Fibroblast of upper back skin (primary cell): Measurements from ENCODE around the gene OMP.

ENCODE experiments used
- DNase-seq: peaks from one replicate; pipeline ENCODE4 v3.0.0-alpha.2; 2013

Gene OMP

DNA sequence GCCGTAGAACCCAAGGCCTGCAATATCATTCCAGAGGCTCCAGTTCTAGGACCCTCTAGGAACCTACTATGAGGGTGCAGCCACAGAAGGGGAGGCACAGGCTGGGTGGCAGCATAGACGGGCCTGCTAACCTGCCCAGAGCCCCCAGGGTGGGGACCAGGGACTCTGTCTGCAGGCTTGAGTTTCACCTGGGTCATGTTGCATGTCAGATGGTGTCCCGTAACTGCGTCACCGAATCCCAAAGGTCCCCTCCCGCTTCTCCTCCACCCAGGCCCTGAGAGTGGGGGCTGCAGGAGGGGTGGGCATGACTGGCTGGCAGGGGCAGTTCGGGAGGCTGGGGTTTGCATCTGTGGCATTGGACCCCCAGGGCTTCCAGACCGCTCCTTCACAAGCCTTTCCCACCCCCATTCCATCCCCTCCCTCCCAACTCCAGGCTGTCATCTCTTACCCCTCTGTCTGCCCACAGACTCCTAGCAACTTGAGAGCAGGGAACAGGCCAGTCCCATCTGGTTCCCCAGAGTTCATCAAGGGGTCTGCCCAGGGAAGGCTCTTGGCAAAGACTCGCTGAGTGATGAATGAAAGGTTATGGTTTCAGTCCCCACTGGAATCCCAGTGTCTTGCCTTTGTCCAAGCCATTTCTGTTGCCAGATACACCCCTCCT is 41.7 kb downstream of the OMP start:
- DNase-seq = no peak

DNA sequence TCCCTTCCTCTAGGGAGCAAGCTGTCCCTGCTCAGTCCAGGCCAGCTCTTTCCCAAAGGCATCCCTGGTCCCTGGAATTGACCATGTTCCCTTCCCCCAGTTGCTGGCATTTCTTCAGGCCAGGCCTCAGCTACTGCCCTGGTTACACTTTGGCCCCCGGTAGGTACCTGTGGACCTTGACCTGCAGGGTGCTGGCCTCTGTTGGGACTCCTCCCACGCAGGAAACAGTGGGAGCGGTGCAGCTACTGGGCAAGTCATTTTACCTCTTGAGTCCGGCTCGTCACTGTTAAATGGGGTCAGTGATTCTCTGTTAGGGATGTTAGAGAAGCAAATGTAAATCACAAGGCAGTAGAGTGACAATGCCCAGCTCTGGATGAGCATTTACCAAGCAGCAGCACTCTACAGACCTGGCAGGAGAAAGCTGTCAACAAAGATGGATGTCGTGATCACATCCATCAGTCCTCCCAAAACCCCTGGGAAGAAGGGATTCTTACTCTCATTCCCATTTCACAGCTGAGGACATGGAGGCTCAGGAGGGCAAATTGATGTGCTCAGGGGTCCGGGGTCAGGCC is 42.3 kb downstream of the OMP start:
- no peak for DNase-seq

DNA sequence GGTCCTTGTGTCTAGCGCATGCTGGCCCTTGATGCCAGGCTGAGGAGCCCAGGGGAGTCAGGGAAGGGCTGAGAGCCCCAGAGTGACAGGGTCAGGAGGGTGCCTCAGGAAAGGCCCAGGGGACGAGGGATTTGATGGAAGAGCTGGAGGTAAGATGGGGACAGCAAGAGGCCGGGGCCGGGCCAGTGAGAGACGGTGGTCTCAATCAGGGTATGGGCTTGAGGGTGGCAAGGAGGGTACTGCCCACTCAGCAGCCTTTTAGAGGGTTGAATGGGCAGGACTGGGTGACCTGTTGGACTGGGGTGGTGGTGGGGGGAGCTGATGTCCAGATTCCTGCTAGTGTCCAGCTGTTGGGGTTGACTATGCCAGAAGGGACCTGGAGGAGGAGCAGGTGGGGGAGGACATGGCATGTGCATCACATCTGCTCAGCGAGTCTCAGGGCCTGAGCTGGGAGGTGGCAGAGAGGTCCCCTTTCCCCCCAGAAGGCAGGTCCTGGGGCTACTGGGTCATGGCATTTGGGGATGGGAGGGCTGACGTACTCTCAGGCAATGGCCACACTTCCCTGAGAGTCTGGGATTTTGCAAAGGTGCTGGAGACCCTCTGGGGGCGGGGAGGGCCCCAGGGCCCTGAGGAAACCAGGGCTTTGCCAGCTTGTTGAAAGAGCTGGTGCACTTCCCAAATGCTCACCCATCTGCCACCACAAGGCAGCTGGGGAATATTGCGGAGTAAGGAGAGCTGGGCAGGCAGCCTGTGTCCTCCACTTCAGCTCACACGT is 43.8 kb downstream of the OMP start:
- no peak for DNase-seq

DNA sequence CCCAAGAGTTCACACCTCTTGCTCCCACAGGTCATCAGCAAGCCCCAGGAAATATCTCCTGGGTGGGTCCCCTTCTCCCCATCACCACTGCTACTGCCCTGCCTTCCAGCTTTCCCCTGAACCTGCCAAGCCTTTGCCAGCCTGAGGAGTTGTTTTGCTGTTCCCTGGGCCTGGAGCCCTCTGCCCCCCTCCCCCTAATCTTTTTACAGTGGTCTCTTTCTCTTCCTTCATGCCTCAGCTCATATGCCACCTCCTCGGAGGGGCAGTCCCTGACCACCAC is 44.3 kb downstream of the OMP start:
- DNase-seq = no peak

DNA sequence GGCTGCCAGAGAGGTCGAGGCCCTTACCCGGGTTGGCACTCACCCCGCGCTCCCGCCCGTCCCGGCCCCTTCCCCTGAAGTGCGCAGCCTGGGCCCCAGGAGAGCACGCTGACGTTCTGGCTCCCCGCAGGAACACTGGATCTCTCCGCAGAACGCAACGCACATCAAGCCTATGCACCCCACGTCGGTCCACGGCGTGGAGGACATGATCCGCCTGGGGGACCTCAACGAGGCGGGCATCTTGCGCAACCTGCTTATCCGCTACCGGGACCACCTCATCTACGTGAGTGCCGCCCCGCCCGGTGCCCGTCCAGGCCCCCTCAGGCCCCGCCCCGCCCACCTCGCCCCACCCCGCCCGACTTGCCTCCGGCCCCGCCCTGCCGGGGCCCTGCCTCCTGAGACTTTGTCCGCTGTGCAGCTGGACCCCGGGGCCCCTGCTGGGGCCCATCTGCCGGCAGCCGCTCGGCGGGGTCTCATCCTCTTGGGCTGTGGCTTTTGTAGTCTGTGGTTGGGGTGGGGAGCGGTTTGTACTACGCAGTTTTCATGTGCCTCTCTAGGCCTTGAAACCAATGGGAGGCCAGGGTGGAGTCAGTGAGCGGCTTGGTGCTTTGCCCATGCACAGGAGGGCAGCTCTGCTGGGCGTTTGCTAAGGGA is 45.2 kb downstream of the OMP start:
- no peak for DNase-seq

DNA sequence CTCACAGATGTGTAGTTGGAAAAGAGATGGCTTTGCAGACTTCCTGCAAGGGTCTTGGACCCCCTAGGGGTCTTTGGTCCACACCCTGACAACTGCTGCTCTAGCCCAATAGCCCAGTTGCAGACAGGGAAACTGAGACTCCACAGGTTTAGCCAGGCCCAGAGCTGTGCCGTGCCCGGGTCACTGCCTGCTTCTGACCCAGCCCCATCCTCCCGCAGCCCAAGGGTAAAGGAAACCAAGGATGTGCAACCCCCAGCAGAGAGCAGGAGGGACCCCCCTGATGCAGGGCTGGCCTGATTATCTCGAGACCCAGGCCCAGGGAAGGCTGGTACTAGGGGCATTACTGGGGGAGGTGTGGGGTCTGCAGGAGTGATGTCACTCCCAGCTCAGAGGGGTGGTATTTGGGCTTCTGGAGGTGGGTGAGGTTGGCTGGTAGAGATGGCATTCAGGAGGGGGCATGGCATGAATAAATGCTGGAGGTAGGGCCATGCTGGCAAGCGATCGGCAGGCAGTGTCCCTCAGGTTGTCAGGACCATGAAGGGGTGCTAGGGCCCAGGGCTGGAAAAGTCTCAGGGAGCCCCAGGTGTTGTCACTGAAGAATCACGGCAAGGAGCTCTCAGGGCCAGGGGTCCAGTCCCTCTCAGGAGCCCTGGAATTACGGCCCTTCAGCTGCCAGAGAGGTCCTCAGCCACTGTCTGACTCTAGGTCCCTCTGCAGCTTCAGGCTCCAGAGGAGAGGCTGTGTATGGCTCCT is 46.5 kb downstream of the OMP start:
- DNase-seq = no peak

DNA sequence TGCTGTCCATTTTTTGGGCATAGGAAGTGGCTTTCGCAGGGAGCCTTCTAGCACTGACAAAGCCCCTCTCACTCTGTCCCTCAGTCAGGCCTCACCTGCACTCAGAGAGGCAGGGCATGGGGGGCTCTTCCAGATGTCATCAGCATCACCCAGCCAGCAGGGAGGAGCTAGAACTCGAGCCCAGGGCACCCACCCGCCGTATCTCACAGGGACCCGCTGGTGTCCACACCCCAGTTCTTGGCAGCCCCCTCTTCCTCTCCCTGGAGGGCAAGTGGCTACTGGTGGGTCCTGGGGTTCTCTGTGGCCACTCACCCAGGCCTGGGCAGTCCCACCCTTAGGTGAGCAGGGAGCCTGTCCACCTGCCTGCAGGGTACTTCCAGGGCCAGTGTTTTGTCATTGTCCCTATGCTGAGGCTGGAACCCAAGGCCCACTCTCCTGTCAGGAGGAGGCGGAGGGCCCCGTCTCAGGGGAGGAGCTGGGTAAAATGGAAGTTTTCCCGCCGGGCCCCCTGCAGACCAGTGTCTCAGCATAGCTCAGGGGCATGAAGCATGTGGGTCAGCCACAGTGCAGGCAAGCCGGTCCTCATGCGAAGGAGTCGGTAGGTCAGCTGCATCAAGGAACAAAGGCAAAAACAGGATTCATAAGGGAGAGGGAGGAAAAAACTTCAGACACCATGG is 47.2 kb downstream of the OMP start:
- DNase-seq = no peak

DNA sequence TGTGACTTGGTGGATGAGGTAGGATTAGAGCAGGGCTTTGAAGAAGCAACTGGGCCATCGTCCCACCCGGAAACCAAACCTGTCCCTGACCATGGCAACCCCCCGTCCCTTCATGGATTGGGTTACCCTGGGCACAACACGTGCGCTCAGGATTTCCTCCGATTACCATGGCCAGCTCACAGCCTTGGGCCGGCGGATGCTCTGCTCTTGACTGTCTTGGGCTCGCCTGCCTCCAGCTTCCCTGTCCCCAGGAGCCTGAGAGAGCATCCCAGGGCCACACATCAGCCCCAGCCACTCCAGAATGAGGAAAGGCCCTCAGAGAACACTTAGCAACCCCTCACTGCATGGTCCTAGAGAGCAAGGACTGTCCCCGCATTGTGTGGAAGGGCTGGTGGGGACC is 48.2 kb downstream of the OMP start:
- no peak for DNase-seq

DNA sequence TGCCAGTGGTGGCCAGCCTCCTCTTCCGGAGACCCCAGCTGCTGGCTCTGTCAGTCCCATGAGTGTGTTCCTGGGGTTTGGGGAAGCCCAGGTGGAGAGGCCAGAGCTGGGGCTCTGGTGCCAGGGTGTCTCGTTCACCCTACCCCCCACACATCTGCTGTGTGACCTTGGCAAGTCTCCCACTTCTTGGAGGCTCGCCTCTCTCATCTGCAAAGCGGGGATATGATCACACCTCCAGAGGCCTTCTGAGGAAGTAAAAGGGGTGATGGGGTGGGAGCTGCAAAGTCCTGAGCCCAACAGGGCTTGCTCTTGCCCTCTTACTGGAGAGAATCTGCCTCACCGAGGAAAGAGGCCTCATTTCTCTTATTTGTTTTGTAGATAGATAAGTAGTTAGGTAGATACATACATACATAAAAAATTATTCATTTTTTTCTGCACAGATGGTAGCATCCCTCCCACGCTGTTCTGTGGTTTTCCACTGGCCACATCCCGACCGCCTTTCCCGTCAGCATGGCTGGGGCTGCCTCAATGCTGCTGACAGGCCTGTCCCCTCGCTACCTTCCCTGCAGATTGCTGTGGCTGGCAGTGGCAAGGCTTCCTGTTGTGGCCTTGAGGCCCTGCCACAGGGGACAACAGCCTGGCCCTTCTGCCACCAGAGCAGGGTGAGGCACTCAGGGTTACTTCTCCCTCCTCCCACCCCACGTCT is 49.3 kb downstream of the OMP start:
- peak; percentile 35 for DNase-seq

DNA sequence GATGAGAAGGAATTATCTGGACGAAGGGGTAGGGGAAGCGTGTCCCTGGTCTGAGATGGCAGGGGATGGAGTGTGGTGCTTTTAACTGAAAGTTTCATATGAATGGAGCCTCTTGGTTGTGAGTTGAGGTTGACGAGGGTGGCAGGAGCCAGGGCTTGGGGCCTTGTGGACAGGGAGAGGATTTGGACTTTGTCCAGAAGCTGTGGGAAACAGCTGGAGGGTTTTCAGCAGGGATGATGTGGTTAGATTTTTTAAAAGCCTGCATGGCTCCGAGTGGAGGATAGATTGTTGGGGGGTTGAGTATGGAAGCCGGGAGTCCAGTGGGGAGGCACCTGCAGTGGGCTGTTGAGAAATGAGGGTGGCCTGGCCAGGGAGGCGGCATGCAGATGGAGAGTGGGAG is 50.2 kb downstream of the OMP start:
- peak; percentile 37 for DNase-seq
